Fibroblast of pulmonary artery (primary cell): Measurements from ENCODE around the gene SLC6A11.
A peak's percentile ranks its signal among the peaks of the same experiment; 100 is the strongest.

Experiments used
- DNase-seq: peaks from one replicate; pipeline ENCODE4 v3.0.0-alpha.2; 2010; ENCODE audit warnings: low read depth
- H3K4me3 ChIP-seq: replicated peaks from 2 replicates; pipeline ENCODE4 v1.5.1; 2011; ENCODE audit warnings: low read depth, mild to moderate bottlenecking, control low read depth, low read length, moderate library complexity
- TF ChIP-seq, protein P1 (sequence below): IDR thresholded peaks from 2 replicates; pipeline ENCODE4 v1.5.1; 2011; ENCODE audit warnings: mild to moderate bottlenecking, control low read depth, low read length, inconsistent platforms; ENCODE audit errors: missing control alignments

Gene SLC6A11

DNA sequence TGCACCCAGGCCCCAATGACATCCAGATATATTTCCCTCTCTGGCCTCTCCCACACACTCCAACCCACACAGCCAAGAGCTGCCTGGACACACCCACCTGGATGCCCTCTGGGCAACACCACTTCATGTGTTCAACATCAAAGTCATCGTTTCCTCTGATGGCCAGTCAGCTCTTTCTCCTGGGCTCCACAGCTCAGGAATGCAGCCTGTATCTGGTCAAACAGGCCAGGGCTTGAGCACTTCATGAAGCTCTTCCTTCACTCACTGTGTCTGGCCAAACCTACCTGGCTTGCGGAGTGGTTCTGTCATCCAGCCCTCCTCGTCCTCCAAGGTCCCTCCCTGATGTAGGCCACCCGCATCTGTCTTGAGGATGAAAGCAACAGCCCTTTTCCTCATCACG is 35.8 kb upstream of the SLC6A11 start:
- DNase-seq = no peak
- no peak overlapping the region for H3K4me3 ChIP-seq
- TF ChIP-seq, protein P1, sequence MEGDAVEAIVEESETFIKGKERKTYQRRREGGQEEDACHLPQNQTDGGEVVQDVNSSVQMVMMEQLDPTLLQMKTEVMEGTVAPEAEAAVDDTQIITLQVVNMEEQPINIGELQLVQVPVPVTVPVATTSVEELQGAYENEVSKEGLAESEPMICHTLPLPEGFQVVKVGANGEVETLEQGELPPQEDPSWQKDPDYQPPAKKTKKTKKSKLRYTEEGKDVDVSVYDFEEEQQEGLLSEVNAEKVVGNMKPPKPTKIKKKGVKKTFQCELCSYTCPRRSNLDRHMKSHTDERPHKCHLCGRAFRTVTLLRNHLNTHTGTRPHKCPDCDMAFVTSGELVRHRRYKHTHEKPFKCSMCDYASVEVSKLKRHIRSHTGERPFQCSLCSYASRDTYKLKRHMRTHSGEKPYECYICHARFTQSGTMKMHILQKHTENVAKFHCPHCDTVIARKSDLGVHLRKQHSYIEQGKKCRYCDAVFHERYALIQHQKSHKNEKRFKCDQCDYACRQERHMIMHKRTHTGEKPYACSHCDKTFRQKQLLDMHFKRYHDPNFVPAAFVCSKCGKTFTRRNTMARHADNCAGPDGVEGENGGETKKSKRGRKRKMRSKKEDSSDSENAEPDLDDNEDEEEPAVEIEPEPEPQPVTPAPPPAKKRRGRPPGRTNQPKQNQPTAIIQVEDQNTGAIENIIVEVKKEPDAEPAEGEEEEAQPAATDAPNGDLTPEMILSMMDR = no peak

DNA sequence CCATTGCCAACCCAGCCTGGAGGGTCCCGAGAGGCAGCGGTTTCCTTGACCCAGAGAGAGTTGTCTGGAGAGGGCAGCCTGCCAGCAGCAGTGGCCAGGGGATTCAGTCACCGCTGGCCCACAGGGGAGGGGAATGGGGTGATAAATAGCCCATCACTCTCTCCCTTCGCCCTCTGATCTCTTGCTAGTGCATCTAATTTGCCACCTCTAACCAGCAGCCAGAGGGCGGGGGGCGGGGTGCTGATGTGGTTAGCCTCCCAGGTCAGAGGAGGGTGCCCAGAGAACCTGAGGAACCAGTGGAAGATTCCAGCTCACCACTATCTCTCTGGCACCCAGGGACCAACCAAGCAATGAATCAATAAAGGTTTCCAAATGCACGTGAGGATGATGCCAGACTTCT is 35.1 kb upstream of the SLC6A11 start:
- H3K4me3 ChIP-seq = no peak overlapping the region
- TF ChIP-seq, protein P1 = no peak
- DNase-seq = no peak

- no peak overlapping the region for H3K4me3 ChIP-seq
- no peak for DNase-seq
- TF ChIP-seq, protein P1 = no peak
These were observed 34.0 kb upstream of the SLC6A11 start for GRCh38 chr3:10781981-10782380.

GRCh38 chr3:10783360-10784351 is 32.4 kb upstream of the SLC6A11 start:
- H3K4me3 ChIP-seq = no peak overlapping the region
- peak; percentile 40 for DNase-seq
- TF ChIP-seq, protein P1 = peak; percentile 67

- TF ChIP-seq, protein P1 = no peak
- H3K4me3 ChIP-seq = no peak overlapping the region
- no peak for DNase-seq
These were observed 29.4 kb upstream of the SLC6A11 start for GRCh38 chr3:10786640-10787039.

DNA sequence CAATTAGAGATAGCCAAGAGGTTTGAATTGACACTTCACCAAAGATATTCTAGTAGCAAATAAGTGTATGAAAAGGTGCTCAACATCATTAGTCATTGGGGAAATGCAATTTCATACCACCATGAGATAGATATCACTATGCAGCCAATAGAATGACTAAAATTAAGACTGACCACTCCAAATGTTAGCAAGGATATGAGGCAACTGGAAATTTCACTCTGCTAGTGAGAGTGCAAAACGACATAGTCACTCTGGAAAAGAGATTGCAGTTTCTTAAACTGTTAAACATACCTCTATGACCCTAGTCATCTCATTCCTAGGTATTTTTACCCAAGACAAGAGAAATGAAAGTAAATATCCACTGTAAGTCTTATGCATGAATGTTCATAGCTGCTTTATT is 27.6 kb upstream of the SLC6A11 start:
- TF ChIP-seq, protein P1 = no peak
- H3K4me3 ChIP-seq = no peak overlapping the region
- DNase-seq = no peak
